Neural crest cell (in vitro differentiated cells): ENCODE measurements around the gene TYMS. TPM values are rescaled to one million over a fixed set of nuclear protein-coding genes. Genes with fewer than 3 reads are reported as not detected.

Source experiments
- DNase-seq: peaks from one replicate; pipeline ENCODE4 v3.0.0; 2021; ENCODE audit warnings: low read depth, mixed read lengths, low spot score
- H3K27ac Mint-ChIP-seq: one replicate; pipeline ENCODE4 v1.8.0; 2021; ENCODE audit warnings: mild to moderate bottlenecking, mixed read lengths; ENCODE audit not compliant: unreplicated experiment
- H3K27me3 Mint-ChIP-seq: 2 replicates; pipeline ENCODE4 v1.8.0; 2021; ENCODE audit warnings: low read depth, mild to moderate bottlenecking, mixed read lengths
- H3K36me3 Mint-ChIP-seq: 2 replicates; pipeline ENCODE4 v1.8.0; 2021; ENCODE audit warnings: low read depth, mild to moderate bottlenecking, mixed read lengths
- H3K4me1 Mint-ChIP-seq: 2 replicates; pipeline ENCODE4 v1.8.0; 2021; ENCODE audit warnings: mixed read lengths
- H3K4me3 Mint-ChIP-seq: one replicate; pipeline ENCODE4 v1.8.0; 2021; ENCODE audit warnings: mild to moderate bottlenecking, mixed read lengths
- H3K9me3 Mint-ChIP-seq: 2 replicates; pipeline ENCODE4 v1.8.0; 2021; ENCODE audit warnings: mixed read lengths
- total RNA-seq: library from RNA; stranded (reverse); gene quantifications from 2 replicates; pipeline ENCODE4 v1.2.1, GENCODE V29; 2021
- TF ChIP-seq, protein P1 (sequence below): fragments of 200-600 bp; sonication (generic); conservative IDR thresholded peaks from 2 replicates; pipeline ENCODE4 v1.5.0; 2021; ENCODE audit warnings: antibody characterized with exemption, mild to moderate bottlenecking

TYMS gene
- total RNA-seq, 1 donor from 2014 or later = 268 TPM

DNA sequence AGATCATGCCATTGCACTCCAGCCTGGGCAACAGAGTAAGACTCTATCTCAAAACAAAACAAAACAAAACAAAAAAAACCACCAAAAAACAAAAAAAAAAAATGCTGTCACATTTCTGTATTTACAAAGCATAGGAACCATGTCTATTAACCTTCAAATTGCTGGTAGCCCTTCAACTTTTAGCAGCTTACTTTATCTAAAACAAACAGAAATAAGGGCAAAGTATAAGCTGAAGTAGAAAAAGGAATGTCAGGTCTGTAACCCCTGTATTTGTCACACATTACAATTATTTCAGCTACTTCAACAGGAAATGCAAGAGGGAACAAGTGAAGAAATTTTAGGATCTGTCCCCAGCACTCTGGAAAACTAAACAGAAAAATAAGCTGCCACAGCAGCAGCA lies 25.4 kb downstream of the TYMS start:
- Mint-ChIP-seq H3K27me3 (no peaks in the 10 kb centered on the region), H3K27ac (no peak overlapping the region), H3K4me1 (peaks cover 22% of the 10 kb centered on the region), H3K9me3 (no peaks in the 10 kb centered on the region), H3K36me3 (peaks cover 19% of the 10 kb centered on the region), H3K4me3 (no peak overlapping the region)
- no peak for DNase-seq
- TF ChIP-seq, protein P1, sequence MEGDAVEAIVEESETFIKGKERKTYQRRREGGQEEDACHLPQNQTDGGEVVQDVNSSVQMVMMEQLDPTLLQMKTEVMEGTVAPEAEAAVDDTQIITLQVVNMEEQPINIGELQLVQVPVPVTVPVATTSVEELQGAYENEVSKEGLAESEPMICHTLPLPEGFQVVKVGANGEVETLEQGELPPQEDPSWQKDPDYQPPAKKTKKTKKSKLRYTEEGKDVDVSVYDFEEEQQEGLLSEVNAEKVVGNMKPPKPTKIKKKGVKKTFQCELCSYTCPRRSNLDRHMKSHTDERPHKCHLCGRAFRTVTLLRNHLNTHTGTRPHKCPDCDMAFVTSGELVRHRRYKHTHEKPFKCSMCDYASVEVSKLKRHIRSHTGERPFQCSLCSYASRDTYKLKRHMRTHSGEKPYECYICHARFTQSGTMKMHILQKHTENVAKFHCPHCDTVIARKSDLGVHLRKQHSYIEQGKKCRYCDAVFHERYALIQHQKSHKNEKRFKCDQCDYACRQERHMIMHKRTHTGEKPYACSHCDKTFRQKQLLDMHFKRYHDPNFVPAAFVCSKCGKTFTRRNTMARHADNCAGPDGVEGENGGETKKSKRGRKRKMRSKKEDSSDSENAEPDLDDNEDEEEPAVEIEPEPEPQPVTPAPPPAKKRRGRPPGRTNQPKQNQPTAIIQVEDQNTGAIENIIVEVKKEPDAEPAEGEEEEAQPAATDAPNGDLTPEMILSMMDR = no peak

DNA sequence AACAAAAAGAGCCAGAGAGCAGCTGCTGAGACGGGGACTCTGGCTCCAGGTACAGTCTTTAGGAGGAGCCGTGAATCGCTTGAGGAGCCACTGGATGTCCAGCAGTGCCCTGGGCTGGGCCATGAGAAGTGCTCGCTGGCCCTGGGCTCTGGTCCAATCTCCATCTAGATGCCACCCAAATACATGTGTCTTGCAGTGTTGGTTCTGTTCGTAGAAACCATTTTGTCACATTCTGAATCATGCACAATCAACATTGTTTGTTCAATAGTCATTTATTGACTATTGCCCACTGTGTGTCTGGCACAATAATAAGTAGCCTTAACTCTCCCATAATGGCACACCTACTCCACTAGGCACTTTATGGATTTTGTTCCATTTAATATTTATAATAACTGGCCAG lies 26.1 kb downstream of the TYMS start:
- TF ChIP-seq, protein P1 = no peak
- peaks cover 22% of the 10 kb centered on the region for H3K4me1 Mint-ChIP-seq
- DNase-seq = no peak
- peaks cover 19% of the 10 kb centered on the region for H3K36me3 Mint-ChIP-seq
- no peaks in the 10 kb centered on the region for H3K9me3 Mint-ChIP-seq
- H3K4me3 Mint-ChIP-seq = no peak overlapping the region
- no peaks in the 10 kb centered on the region for H3K27me3 Mint-ChIP-seq
- H3K27ac Mint-ChIP-seq = no peak overlapping the region

DNA sequence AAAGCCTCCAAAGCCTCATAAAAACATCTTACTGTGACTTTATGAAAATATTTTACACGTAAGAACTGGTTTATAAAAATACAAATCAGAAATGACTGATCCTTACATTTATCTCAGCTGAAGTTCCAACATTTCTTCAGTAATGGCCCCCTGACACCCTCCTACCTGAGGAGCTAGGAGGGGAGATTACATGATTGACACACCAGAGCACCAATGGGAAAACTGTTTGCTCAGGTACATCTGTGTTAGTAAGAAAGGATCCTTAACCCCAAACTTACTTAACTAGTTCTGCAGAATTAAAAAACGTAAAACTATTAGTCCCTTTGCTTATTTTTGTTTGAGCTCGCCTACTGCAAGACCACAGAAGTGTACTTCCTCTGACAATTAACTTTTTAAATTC lies 28.0 kb downstream of the TYMS start:
- no peaks in the 10 kb centered on the region for H3K9me3 Mint-ChIP-seq
- peaks cover 22% of the 10 kb centered on the region for H3K4me1 Mint-ChIP-seq
- TF ChIP-seq, protein P1 = no peak
- H3K36me3 Mint-ChIP-seq = peaks cover 17% of the 10 kb centered on the region
- peak overlapping the region; percentile 43 for H3K27ac Mint-ChIP-seq
- H3K27me3 Mint-ChIP-seq = no peaks in the 10 kb centered on the region
- H3K4me3 Mint-ChIP-seq = no peak overlapping the region
- no peak for DNase-seq

DNA sequence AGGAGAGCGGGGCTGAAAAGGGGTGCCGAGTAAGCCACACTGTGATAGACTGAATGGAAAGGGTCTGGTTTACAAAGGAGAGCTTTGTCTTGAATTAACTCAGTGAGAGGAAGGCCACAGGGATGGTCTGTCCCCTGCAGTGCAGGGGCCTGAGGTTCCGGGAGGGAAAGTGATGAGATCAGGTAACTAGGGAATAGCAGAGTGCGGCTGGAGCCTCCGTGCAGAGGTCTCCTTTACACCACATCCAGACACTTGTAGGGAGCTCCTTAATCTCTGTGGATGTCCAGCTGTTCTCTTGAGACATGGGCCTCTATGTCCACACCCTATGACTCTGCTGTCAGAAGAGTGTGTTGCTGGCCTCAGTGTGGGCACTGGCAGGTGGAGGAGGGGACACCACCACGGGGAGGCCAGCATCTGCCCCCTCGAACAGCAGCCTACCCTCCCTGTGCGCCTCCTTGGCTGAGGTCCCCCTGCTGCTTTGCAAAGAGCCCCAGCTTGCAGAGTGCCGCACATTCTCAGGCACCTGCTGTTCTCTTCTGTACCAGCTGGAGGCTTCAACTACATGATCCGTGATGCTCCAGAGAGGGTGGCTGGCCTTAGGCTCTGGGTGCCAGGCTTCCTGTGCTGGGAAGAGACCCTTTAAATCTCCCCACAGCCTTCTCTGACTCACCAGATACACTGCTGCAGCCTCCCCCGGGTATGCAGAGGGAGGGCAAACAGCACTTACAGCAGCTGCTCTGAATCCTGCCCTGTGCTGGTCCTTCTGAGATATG lies 29.1 kb downstream of the TYMS start:
- H3K4me1 Mint-ChIP-seq = peaks cover 22% of the 10 kb centered on the region
- peak; percentile 13 for DNase-seq
- TF ChIP-seq, protein P1 = no peak
- H3K36me3 Mint-ChIP-seq = peaks cover 16% of the 10 kb centered on the region
- no peak overlapping the region for H3K27ac Mint-ChIP-seq
- peak overlapping the region; percentile 23 for H3K4me3 Mint-ChIP-seq
- H3K9me3 Mint-ChIP-seq = no peaks in the 10 kb centered on the region
- H3K27me3 Mint-ChIP-seq = no peaks in the 10 kb centered on the region

DNA sequence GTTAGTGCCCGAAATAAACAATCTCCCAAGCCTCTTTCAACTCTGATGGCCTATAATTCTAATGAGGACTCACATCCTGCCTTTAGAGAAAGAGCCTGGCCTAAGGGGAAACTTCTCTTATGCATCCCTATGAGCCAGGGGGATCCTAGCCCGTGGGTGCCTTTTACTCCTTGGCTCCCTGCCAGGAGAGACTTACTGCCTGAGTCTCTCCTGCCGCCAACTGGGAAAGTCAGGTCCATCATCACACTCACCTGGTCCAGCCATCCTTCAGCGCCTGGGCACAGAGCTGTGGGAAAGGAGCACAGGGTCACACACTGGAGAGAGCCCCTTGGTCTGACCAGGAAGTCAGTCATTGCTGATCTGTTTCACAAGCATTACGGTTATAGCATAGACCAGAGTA lies 30.9 kb downstream of the TYMS start:
- H3K36me3 Mint-ChIP-seq = peaks cover 11% of the 10 kb centered on the region
- DNase-seq = no peak
- TF ChIP-seq, protein P1 = no peak
- H3K4me1 Mint-ChIP-seq = peaks cover 22% of the 10 kb centered on the region
- no peaks in the 10 kb centered on the region for H3K27me3 Mint-ChIP-seq
- H3K27ac Mint-ChIP-seq = no peak overlapping the region
- H3K9me3 Mint-ChIP-seq = no peaks in the 10 kb centered on the region
- no peak overlapping the region for H3K4me3 Mint-ChIP-seq
